Natural killer cell treated with Interleukin-12 subunit alpha and Interleukin-12 subunit beta and Interleukin-15 and Interleukin-18, amount 100 ng/mL, for 72 hours (primary cell): ENCODE results near the gene ACVR1. TPM values are rescaled to one million over a fixed set of nuclear protein-coding genes. Genes with fewer than 3 reads are reported as not detected.
"Not testable (repeated sequence)": the region's sequence is repeated elsewhere in the genome, so short reads cannot be mapped to it uniquely, and the experiment has no call there.

Source experiments
- ATAC-seq, 2 donors: fragments of 150-1000 bp; cut with Tn5 transposase in 1 of 2; sonication (Bioruptor Pico), chemical (Tn5 transposase) in 1 of 2; 2 replicates each; pipeline ENCODE4 v1.10.0; 2021
- DNase-seq: peaks from one replicate; pipeline ENCODE4 v3.0.0; 2022; ENCODE audit warnings: low spot score
- H3K27ac Mint-ChIP-seq, 2 donors: 1 replicate in 1 of 2; 2 replicates in 1 of 2; pipeline ENCODE4 v1.8.0; 2022; ENCODE audit warnings: mixed read lengths in 2 of 2, mild to moderate bottlenecking in 1 of 2, moderate library complexity in 1 of 2
- H3K27me3 Mint-ChIP-seq, 2 donors: 1 replicate in 1 of 2; 2 replicates in 1 of 2; pipeline ENCODE4 v1.8.0; 2022; ENCODE audit warnings: mixed read lengths in 2 of 2
- H3K36me3 Mint-ChIP-seq: one replicate; pipeline ENCODE4 v1.8.0; 2022; ENCODE audit warnings: mixed read lengths
- H3K4me1 Mint-ChIP-seq, 2 donors: 1 replicate in 1 of 2; 2 replicates in 1 of 2; pipeline ENCODE4 v1.8.0; 2022; ENCODE audit warnings: low read depth in 2 of 2, mixed read lengths in 2 of 2, mild to moderate bottlenecking in 1 of 2
- H3K4me3 Mint-ChIP-seq: one replicate; pipeline ENCODE4 v1.8.0; 2022; ENCODE audit warnings: mixed read lengths
- H3K9me3 Mint-ChIP-seq: 2 replicates; pipeline ENCODE4 v1.8.0; 2022; ENCODE audit warnings: mixed read lengths
- total RNA-seq, 2 donors: library from RNA; stranded (reverse); gene quantifications; one replicate each; pipeline ENCODE4 v1.2.3, GENCODE V29; 2022

Gene ACVR1
- total RNA-seq, 2 donors from 2014 or later = 5.7 to 14.3 TPM

GRCh38 chr2:157732596-157732995, 143.5 kb downstream of the ACVR1 start:
- no peak for DNase-seq
- no peak overlapping the region for H3K4me3 Mint-ChIP-seq
- H3K36me3 Mint-ChIP-seq = peaks cover 11% of the 10 kb centered on the region
- peaks cover 8% of the 10 kb centered on the region for H3K9me3 Mint-ChIP-seq
- no peak overlapping the region for H3K27ac Mint-ChIP-seq
- H3K4me1 Mint-ChIP-seq = no peaks in the 10 kb centered on the region
- H3K27me3 Mint-ChIP-seq = no peaks in the 10 kb centered on the region
- ATAC-seq = no peak

- ATAC-seq = no peak
- peaks cover 24% of the 10 kb centered on the region for H3K36me3 Mint-ChIP-seq
- no peak for DNase-seq
- H3K9me3 Mint-ChIP-seq = peaks cover 17% of the 10 kb centered on the region
- H3K27me3 Mint-ChIP-seq = no peaks in the 10 kb centered on the region
- H3K27ac Mint-ChIP-seq = no peak overlapping the region
- H3K4me3 Mint-ChIP-seq = no peak overlapping the region
- no peaks in the 10 kb centered on the region for H3K4me1 Mint-ChIP-seq
Observed at GRCh38 chr2:157727693-157728092, 148.4 kb downstream of the ACVR1 start.

GRCh38 chr2:157726946-157727345, 149.2 kb downstream of the ACVR1 start:
- Mint-ChIP-seq H3K27me3 (no peaks in the 10 kb centered on the region), H3K4me3 (no peak overlapping the region), H3K4me1 (no peaks in the 10 kb centered on the region), H3K9me3 (peaks cover 20% of the 10 kb centered on the region), H3K36me3 (peaks cover 31% of the 10 kb centered on the region), H3K27ac (no peak overlapping the region)
- DNase-seq (no peak), ATAC-seq (no peak)

GRCh38 chr2:157725846-157726245, 150.3 kb downstream of the ACVR1 start:
- Mint-ChIP-seq H3K4me3 (no peak overlapping the region), H3K4me1 (no peaks in the 10 kb centered on the region), H3K9me3 (peaks cover 20% of the 10 kb centered on the region), H3K27me3 (no peaks in the 10 kb centered on the region), H3K27ac (no peak overlapping the region), H3K36me3 (peaks cover 32% of the 10 kb centered on the region)
- no peak for ATAC-seq
- no peak for DNase-seq

- ATAC-seq = no peak
- Mint-ChIP-seq H3K27ac (no peak overlapping the region), H3K9me3 (peaks cover 15% of the 10 kb centered on the region), H3K36me3 (peaks cover 25% of the 10 kb centered on the region), H3K27me3 (no peaks in the 10 kb centered on the region), H3K4me3 (no peak overlapping the region), H3K4me1 (no peaks in the 10 kb centered on the region)
- no peak for DNase-seq
Observed at GRCh38 chr2:157722580-157723234, 153.4 kb downstream of the ACVR1 start.

GRCh38 chr2:157720504-157720903, 155.6 kb downstream of the ACVR1 start:
- Mint-ChIP-seq H3K4me1 (no peaks in the 10 kb centered on the region), H3K36me3 (peaks cover 25% of the 10 kb centered on the region), H3K27me3 (no peaks in the 10 kb centered on the region), H3K9me3 (peaks cover 15% of the 10 kb centered on the region), H3K4me3 (no peak overlapping the region), H3K27ac (no peak overlapping the region)
- no peak for ATAC-seq
- DNase-seq = no peak

- H3K4me3 Mint-ChIP-seq, H3K27ac Mint-ChIP-seq, ATAC-seq, H3K4me1 Mint-ChIP-seq, DNase-seq: not testable (repeated sequence)
- H3K27me3 Mint-ChIP-seq = peaks cover 2 to 39% of the 10 kb centered on the region in 2 donors
- H3K9me3 Mint-ChIP-seq = peaks cover 28% of the 10 kb centered on the region
- peaks cover 19% of the 10 kb centered on the region for H3K36me3 Mint-ChIP-seq
Observed at GRCh38 chr2:157704653-157705052, 171.5 kb downstream of the ACVR1 start.

- H3K27ac Mint-ChIP-seq, H3K4me3 Mint-ChIP-seq, ATAC-seq, H3K4me1 Mint-ChIP-seq, DNase-seq: not testable (repeated sequence)
- H3K27me3 Mint-ChIP-seq = peaks cover 2 to 39% of the 10 kb centered on the region in 2 donors
- peaks cover 19% of the 10 kb centered on the region for H3K36me3 Mint-ChIP-seq
- peaks cover 28% of the 10 kb centered on the region for H3K9me3 Mint-ChIP-seq
Observed at GRCh38 chr2:157704148-157704547, 172.0 kb downstream of the ACVR1 start.

GRCh38 chr2:157699806-157700205, 176.3 kb downstream of the ACVR1 start:
- H3K36me3 Mint-ChIP-seq = peaks cover 14% of the 10 kb centered on the region
- ATAC-seq = no peak
- H3K9me3 Mint-ChIP-seq = peaks cover 15% of the 10 kb centered on the region
- no peak overlapping the region for H3K4me3 Mint-ChIP-seq
- peaks cover 6 to 25% of the 10 kb centered on the region in 2 donors for H3K27me3 Mint-ChIP-seq
- H3K4me1 Mint-ChIP-seq = no peaks in the 10 kb centered on the region
- no peak for DNase-seq
- H3K27ac Mint-ChIP-seq = no peak overlapping the region

- Mint-ChIP-seq H3K27ac (no peak overlapping the region), H3K27me3 (peaks cover 6 to 27% of the 10 kb centered on the region in 2 donors), H3K4me1 (no peaks in the 10 kb centered on the region), H3K4me3 (no peak overlapping the region), H3K9me3 (peaks cover 15% of the 10 kb centered on the region), H3K36me3 (peaks cover 14% of the 10 kb centered on the region)
- ATAC-seq (no peak), DNase-seq (no peak)
Observed at GRCh38 chr2:157699009-157699408, 177.1 kb downstream of the ACVR1 start.

- Mint-ChIP-seq H3K4me1 (no peaks in the 10 kb centered on the region), H3K27ac (no peak overlapping the region), H3K27me3 (peaks cover 6 to 27% of the 10 kb centered on the region in 2 donors), H3K9me3 (peaks cover 18% of the 10 kb centered on the region), H3K36me3 (peaks cover 14% of the 10 kb centered on the region), H3K4me3 (no peak overlapping the region)
- DNase-seq (no peak), ATAC-seq (no peak)
Observed at GRCh38 chr2:157698430-157698829, 177.7 kb downstream of the ACVR1 start.

GRCh38 chr2:157696036-157696435, 180.1 kb downstream of the ACVR1 start:
- Mint-ChIP-seq H3K9me3 (peaks cover 11% of the 10 kb centered on the region), H3K27me3 (peaks cover 6 to 8% of the 10 kb centered on the region in 2 donors), H3K27ac (no peak overlapping the region), H3K36me3 (peaks cover 4% of the 10 kb centered on the region), H3K4me1 (no peaks in the 10 kb centered on the region), H3K4me3 (no peak overlapping the region)
- ATAC-seq (no peak), DNase-seq (no peak)

- no peak overlapping the region for H3K4me3 Mint-ChIP-seq
- peaks cover 5 to 10% of the 10 kb centered on the region in 2 donors for H3K27me3 Mint-ChIP-seq
- no peak overlapping the region for H3K27ac Mint-ChIP-seq
- H3K36me3 Mint-ChIP-seq = no peaks in the 10 kb centered on the region
- no peak for DNase-seq
- ATAC-seq = no peak
- no peaks in the 10 kb centered on the region for H3K4me1 Mint-ChIP-seq
- peaks cover 3% of the 10 kb centered on the region for H3K9me3 Mint-ChIP-seq
Observed at GRCh38 chr2:157692768-157693167, 183.4 kb downstream of the ACVR1 start.

- Mint-ChIP-seq H3K9me3 (peaks cover 8% of the 10 kb centered on the region), H3K36me3 (no peaks in the 10 kb centered on the region), H3K4me1 (no peaks in the 10 kb centered on the region), H3K4me3 (no peak overlapping the region), H3K27me3 (peaks cover 11 to 14% of the 10 kb centered on the region in 2 donors), H3K27ac (no peak overlapping the region)
- ATAC-seq (no peak), DNase-seq (no peak)
Observed at GRCh38 chr2:157691695-157692094, 184.4 kb downstream of the ACVR1 start.

- Mint-ChIP-seq H3K27ac (no peak overlapping the region), H3K36me3 (no peaks in the 10 kb centered on the region)
Observed at GRCh38 chr2:157691131-157691530, 185.0 kb downstream of the ACVR1 start.

More at GRCh38 chr2:157691131-157691530, 185.0 kb downstream of the ACVR1 start:
- peaks cover 9% of the 10 kb centered on the region for H3K9me3 Mint-ChIP-seq
- DNase-seq = no peak
- H3K27me3 Mint-ChIP-seq = peaks cover 14 to 17% of the 10 kb centered on the region in 2 donors
- ATAC-seq = no peak
- H3K4me3 Mint-ChIP-seq = no peak overlapping the region
- no peaks in the 10 kb centered on the region for H3K4me1 Mint-ChIP-seq
